ENCODE data around the gene PLEKHA8. TPM values are rescaled to one million over a fixed set of nuclear protein-coding genes. Genes with fewer than 3 reads are reported as not detected.
A peak's percentile ranks its signal among the peaks of the same experiment; 100 is the strongest.
"Not testable (repeated sequence)": the region's sequence is repeated elsewhere in the genome, so short reads cannot be mapped to it uniquely, and the experiment has no call there.

The PLEKHA8 gene
- total RNA-seq, 6 experiments from 2014 or later = 9.1 to 10.1 (median 9.6) TPM

- TF ChIP-seq CTCF (IDR thresholded peaks at IDR 0.05) = no peak
- peaks cover 17% of the 10 kb centered on the region for H3K4me1 Mint-ChIP-seq (ENCODE audit: low read depth)
- H3K4me3 Mint-ChIP-seq = no peak overlapping the region
- H3K9me3 Mint-ChIP-seq = no peaks in the 10 kb centered on the region
- no peak for DNase-seq
- no peaks in the 10 kb centered on the region; the same call in 1 of the 2 replicates for H3K27me3 Mint-ChIP-seq (ENCODE audit: insufficient read depth)
- peaks cover 41% of the 10 kb centered on the region for H3K36me3 Mint-ChIP-seq (ENCODE audit: low read depth)
- no peak overlapping the region for H3K27ac Mint-ChIP-seq
Measured at GRCh38 chr7:30047124-30047523, 18.9 kb downstream of the PLEKHA8 start.

- peaks cover 49% of the 10 kb centered on the region for H3K36me3 Mint-ChIP-seq (ENCODE audit: low read depth)
- H3K27ac Mint-ChIP-seq = no peak overlapping the region
- no peak for TF ChIP-seq CTCF (IDR thresholded peaks at IDR 0.05)
- H3K4me3 Mint-ChIP-seq = no peak overlapping the region
- H3K9me3 Mint-ChIP-seq = no peaks in the 10 kb centered on the region
- peaks cover 24% of the 10 kb centered on the region for H3K4me1 Mint-ChIP-seq (ENCODE audit: low read depth)
- DNase-seq = no peak
- H3K27me3 Mint-ChIP-seq (ENCODE audit: insufficient read depth) = no peaks in the 10 kb centered on the region; the same call in 1 of the 2 replicates
Measured at GRCh38 chr7:30048582-30048981, 20.4 kb downstream of the PLEKHA8 start.

- DNase-seq = no peak
- Mint-ChIP-seq H3K9me3 (no peaks in the 10 kb centered on the region), H3K27ac (no peak overlapping the region), H3K27me3 (ENCODE audit: insufficient read depth) (no peaks in the 10 kb centered on the region; the same call in 1 of the 2 replicates), H3K4me3 (no peak overlapping the region), H3K36me3 (ENCODE audit: low read depth) (peaks cover 49% of the 10 kb centered on the region), H3K4me1 (ENCODE audit: low read depth) (peaks cover 30% of the 10 kb centered on the region)
- no peak for TF ChIP-seq CTCF (IDR thresholded peaks at IDR 0.05)
Measured at GRCh38 chr7:30049173-30049572, 21.0 kb downstream of the PLEKHA8 start.

GRCh38 chr7:30053068-30053467, 24.9 kb downstream of the PLEKHA8 start:
- H3K27me3 Mint-ChIP-seq (ENCODE audit: insufficient read depth) = no peaks in the 10 kb centered on the region; the same call in 1 of the 2 replicates
- no peak overlapping the region for H3K27ac Mint-ChIP-seq
- no peak overlapping the region for H3K4me3 Mint-ChIP-seq
- H3K36me3 Mint-ChIP-seq (ENCODE audit: low read depth) = peaks cover 36% of the 10 kb centered on the region
- H3K9me3 Mint-ChIP-seq = no peaks in the 10 kb centered on the region
- H3K4me1 Mint-ChIP-seq (ENCODE audit: low read depth) = peaks cover 42% of the 10 kb centered on the region
- DNase-seq = no peak
- no peak for TF ChIP-seq CTCF (IDR thresholded peaks at IDR 0.05)

- Mint-ChIP-seq H3K27me3 (ENCODE audit: insufficient read depth) (no peaks in the 10 kb centered on the region; the same call in 1 of the 2 replicates), H3K4me1 (ENCODE audit: low read depth) (peaks cover 30% of the 10 kb centered on the region), H3K36me3 (ENCODE audit: low read depth) (peaks cover 16% of the 10 kb centered on the region), H3K9me3 (no peaks in the 10 kb centered on the region), H3K27ac (peak overlapping the region; percentile 59), H3K4me3 (no peak overlapping the region)
- no peak for DNase-seq
- TF ChIP-seq CTCF (IDR thresholded peaks at IDR 0.05) = no peak
Measured at GRCh38 chr7:30057741-30058140, 29.5 kb downstream of the PLEKHA8 start.

GRCh38 chr7:30061786-30062185, 33.6 kb downstream of the PLEKHA8 start:
- H3K27me3 Mint-ChIP-seq (ENCODE audit: insufficient read depth); H3K9me3 Mint-ChIP-seq; DNase-seq; H3K4me3 Mint-ChIP-seq; H3K27ac Mint-ChIP-seq: not testable (repeated sequence)
- Mint-ChIP-seq H3K4me1 (ENCODE audit: low read depth) (peaks cover 15% of the 10 kb centered on the region), H3K36me3 (ENCODE audit: low read depth) (peaks cover 12% of the 10 kb centered on the region)
- TF ChIP-seq CTCF (IDR thresholded peaks at IDR 0.05) = peak; percentile 68

Data from HFFc6 (cell line).